HepG2 (cell line): ENCODE results near the gene PPCDC. TPM values are rescaled to one million over a fixed set of nuclear protein-coding genes. Genes with fewer than 3 reads are reported as not detected.

Source experiments
- BHLHE40 ChIP-seq: IDR thresholded peaks from 2 replicates; pipeline ENCODE4 v1.6.1; 2011; ENCODE audit warnings: low read length, improper control_type of control experiment
- CBX5 ChIP-seq: sonication (generic); formaldehyde crosslinking; IDR thresholded peaks from 2 replicates; pipeline ENCODE4 v1.4.0; 2020; ENCODE audit warnings: missing genetic modification reagents, borderline replicate concordance
- CTCF ChIP-seq: sonication (generic); formaldehyde crosslinking; IDR thresholded peaks from 2 replicates; pipeline ENCODE4 v1.5.0; 2020; ENCODE audit warnings: mild to moderate bottlenecking, missing genetic modification reagents, moderate library complexity
- ISX ChIP-seq: sonication (generic); formaldehyde crosslinking; conservative IDR thresholded peaks from 2 replicates; pipeline ENCODE4 v1.5.0; 2020; ENCODE audit warnings: missing genetic modification reagents
- NCOA2 ChIP-seq: sonication (generic); formaldehyde crosslinking; IDR thresholded peaks from 2 replicates; pipeline ENCODE4 v1.8.0; 2022; ENCODE audit warnings: inconsistent platforms
- NFKB2 ChIP-seq: sonication (generic); formaldehyde crosslinking; IDR thresholded peaks from 2 replicates; pipeline ENCODE4 v1.4.0; 2020; ENCODE audit warnings: missing genetic modification reagents, borderline replicate concordance
- PATZ1 ChIP-seq: sonication (generic); formaldehyde crosslinking; IDR thresholded peaks from 2 replicates; pipeline ENCODE4 v1.4.0; 2020; ENCODE audit warnings: missing genetic modification reagents
- PLSCR1 ChIP-seq: sonication (generic); formaldehyde crosslinking; IDR thresholded peaks from 2 replicates; pipeline ENCODE4 v1.5.0; 2020; ENCODE audit warnings: missing genetic modification reagents, mild to moderate bottlenecking, borderline replicate concordance
- POGZ ChIP-seq: sonication (generic); formaldehyde crosslinking; IDR thresholded peaks from 2 replicates; pipeline ENCODE4 v1.4.0; 2020; ENCODE audit warnings: mild to moderate bottlenecking, missing genetic modification reagents
- TFDP1 ChIP-seq: IDR thresholded peaks from 2 replicates; pipeline ENCODE4 v1.6.1; 2016; ENCODE audit warnings: missing compliant biosample characterization, missing genetic modification reagents, borderline replicate concordance
- ZFYVE20 ChIP-seq: sonication (generic); formaldehyde crosslinking; IDR thresholded peaks from 2 replicates; pipeline ENCODE4 v1.8.0; 2023; ENCODE audit warnings: low read depth, mild to moderate bottlenecking, moderate library complexity, missing genetic modification reagents, borderline replicate concordance
- ZHX2 ChIP-seq, 2 experiments: sonication (generic) in 1 of 2; formaldehyde crosslinking in 1 of 2; IDR thresholded peaks; 2 replicates each; pipeline versions ENCODE4 v1.6.1 to v1.9.0; 2014 to 2022; ENCODE audit warnings: antibody characterized with exemption in 1 of 2, borderline replicate concordance in 1 of 2, inconsistent platforms in 1 of 2, low read depth in 1 of 2, missing genetic modification reagents in 1 of 2
- ZNF292 ChIP-seq: sonication (generic); formaldehyde crosslinking; IDR thresholded peaks from 2 replicates; pipeline ENCODE4 v1.8.1; 2022; ENCODE audit warnings: mild to moderate bottlenecking, low read depth, missing genetic modification reagents, borderline replicate concordance
- ZNF431 ChIP-seq: sonication (generic); formaldehyde crosslinking; IDR thresholded peaks from 2 replicates; pipeline ENCODE4 v1.9.0; 2022; ENCODE audit warnings: missing genetic modification reagents, low read depth, mild to moderate bottlenecking, borderline replicate concordance
- ZNF850 ChIP-seq: sonication (generic); formaldehyde crosslinking; conservative IDR thresholded peaks from 2 replicates; pipeline ENCODE4 v1.9.0; 2021; ENCODE audit warnings: mild to moderate bottlenecking, missing genetic modification reagents
- ZZZ3 ChIP-seq: sonication (generic); formaldehyde crosslinking; IDR thresholded peaks from 2 replicates; pipeline ENCODE4 v1.4.0; 2020; ENCODE audit warnings: missing genetic modification reagents, mild to moderate bottlenecking, borderline replicate concordance
- polyA plus RNA-seq, 8 experiments: library from polyadenylated mRNA; depleted of rRNA in 3 of 8; stranded (reverse) in 7 of 8; unstranded in 1 of 8; fragments of >200 nt; fragmentation: Illumina TruSeq in 4 of 8; extraction: Trizol in 4 of 8; gene quantifications; 2 replicates each; pipeline versions ENCODE4 v1.2.1 to v1.2.3, GENCODE V29; 2011 to 2016; ENCODE audit warnings: low read depth in 4 of 8, missing spikeins in 1 of 8, mixed read lengths in 1 of 8; ENCODE audit not compliant: insufficient read depth in 1 of 8
- total RNA-seq, 5 experiments: library from RNA; depleted of rRNA; stranded (reverse); fragments of >200 nt; fragmentation: Illumina TruSeq; extraction: Trizol; gene quantifications; 2 replicates each; pipeline ENCODE4 v1.2.3, GENCODE V29; 2016; ENCODE audit warnings: low read depth in 1 of 5

Gene PPCDC
- total and polyA plus RNA-seq, 2 of the 13 experiments (the other 11 are each of a cell fraction or from before 2014, with no cell fraction given), result 12.3 to 12.8 TPM

- no peak for TF ChIP-seq CTCF (CRISPR knock-in tag)
- TF ChIP-seq NFKB2 (CRISPR knock-in tag), result 0 out of 2 replicates have a peak, but pooled peaks have one; percentile 69
- TF ChIP-seq ZNF431 (CRISPR knock-in tag), result 0 out of 2 replicates have a peak, but pooled peaks have one; percentile 31
- peak; percentile 65 for TF ChIP-seq ZHX2 (IDR thresholded peaks at IDR 0.05; ENCODE audit: low read depth)
- no peak for TF ChIP-seq ZHX2 (CRISPR knock-in tag; IDR thresholded peaks at IDR 0.05; ENCODE audit: borderline replicate concordance)
- no peak; the same call in 1 of the 2 replicates for TF ChIP-seq PATZ1
- no peak for TF ChIP-seq ZZZ3
- TF ChIP-seq CBX5 (CRISPR knock-in tag), result no peak
- no peak for TF ChIP-seq NCOA2 (CRISPR knock-in tag)
- TF ChIP-seq ISX (CRISPR knock-in tag), result no peak
- TF ChIP-seq ZNF292 (CRISPR knock-in tag), result 0 out of 2 replicates have a peak, but pooled peaks have one; percentile 46
- TF ChIP-seq PLSCR1 (CRISPR knock-in tag), result no peak
- TF ChIP-seq POGZ (CRISPR knock-in tag), result peak; percentile 65; the same call in 1 of the 2 replicates
- TF ChIP-seq ZFYVE20 (CRISPR knock-in tag), result no peak
- TF ChIP-seq TFDP1, result peak; percentile 91
- no peak for TF ChIP-seq ZNF850
- TF ChIP-seq BHLHE40, result peak; percentile 85
These were observed at the start of gene PPCDC (continued) for GRCh38 chr15:75023181-75023871.
